ENCODE measurements around the gene ZNF84.

The ZNF84 gene

DNA sequence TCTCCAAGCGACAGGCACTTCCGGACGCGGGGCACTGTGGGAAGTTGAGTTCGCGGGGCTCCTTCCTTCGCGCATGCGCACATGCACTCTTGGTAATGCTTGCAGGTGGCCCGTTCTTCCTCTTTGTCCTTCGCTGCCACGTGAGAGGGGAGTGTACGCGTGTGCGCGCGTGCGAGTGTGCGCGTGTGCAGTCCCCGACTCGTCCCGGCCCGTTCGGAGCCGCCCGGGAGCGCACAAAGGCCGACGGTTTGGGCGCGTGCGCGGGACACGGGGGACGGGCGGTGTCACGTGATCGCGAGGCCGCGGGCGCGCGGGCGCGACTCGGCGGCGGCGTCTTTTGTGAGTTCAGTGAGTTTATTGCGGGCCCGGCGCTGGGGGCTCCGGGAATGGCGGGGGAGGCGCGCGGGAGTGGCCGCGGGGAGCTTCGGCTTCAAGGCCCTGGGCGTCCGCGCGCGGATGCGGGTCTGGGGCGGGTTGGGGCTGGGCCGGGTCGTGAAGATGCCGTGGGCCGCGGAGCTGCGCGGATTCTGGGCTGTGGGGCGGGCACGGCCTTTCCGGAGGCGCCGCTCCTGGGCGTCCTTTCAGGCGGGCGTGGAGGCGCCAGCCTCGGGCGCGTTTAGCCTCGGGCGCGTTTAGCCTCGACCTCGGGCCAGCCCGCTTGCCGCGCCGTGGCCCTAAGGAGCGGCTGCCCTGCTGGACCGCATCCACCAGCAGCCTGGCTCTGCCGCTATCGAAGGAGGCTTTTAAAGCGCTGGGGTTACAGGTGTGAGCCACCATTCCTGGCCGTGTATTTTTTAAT lies at the start of gene ZNF84:
TSS of gene ZNF84 (plus strand) at position 303 of the 799 bp plus-strand sequence. CDS start 3,959 bp downstream, outside the sequence.
- DNase-seq: peak; percentile 100

DNA sequence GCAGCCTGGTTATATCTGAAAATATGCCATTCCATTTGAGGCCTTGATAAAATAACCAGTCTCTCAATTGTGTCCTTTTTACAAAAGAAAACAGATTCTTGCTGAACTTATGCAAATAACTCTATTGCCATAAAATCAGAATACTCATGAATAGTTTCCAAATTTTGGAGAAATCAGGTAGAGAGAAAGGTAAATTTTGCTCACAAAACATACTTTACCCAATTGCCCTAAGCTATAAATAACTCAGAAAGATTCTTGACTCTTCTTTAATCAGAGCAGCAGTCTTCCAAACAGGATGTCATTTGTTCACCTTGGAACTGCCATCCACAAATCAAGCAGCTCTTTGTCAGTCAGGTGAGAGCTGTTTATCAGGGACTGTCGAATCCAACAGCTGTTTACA lies 38.6 kb upstream of the ZNF84 start:
- no peak for DNase-seq

DNA sequence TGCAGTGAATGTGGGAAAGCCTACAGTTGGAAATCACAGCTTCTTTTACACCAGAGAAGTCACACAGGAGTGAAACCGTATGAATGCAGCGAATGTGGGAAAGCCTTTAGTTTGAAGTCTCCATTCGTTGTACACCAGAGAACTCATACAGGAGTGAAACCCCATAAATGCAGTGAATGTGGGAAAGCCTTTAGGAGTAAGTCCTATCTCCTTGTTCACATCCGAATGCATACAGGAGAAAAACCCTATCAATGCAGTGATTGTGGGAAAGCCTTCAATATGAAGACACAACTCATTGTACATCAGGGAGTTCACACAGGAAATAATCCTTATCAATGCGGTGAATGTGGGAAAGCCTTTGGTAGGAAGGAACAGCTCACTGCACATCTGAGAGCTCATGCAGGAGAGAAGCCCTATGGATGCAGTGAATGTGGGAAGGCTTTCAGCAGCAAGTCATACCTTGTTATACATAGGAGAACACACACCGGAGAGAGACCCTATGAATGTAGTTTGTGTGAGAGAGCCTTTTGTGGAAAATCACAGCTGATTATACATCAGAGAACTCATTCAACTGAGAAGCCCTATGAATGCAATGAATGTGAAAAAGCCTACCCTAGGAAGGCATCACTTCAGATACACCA lies 26.5 kb upstream of the ZNF84 start:
- no peak for DNase-seq

DNA sequence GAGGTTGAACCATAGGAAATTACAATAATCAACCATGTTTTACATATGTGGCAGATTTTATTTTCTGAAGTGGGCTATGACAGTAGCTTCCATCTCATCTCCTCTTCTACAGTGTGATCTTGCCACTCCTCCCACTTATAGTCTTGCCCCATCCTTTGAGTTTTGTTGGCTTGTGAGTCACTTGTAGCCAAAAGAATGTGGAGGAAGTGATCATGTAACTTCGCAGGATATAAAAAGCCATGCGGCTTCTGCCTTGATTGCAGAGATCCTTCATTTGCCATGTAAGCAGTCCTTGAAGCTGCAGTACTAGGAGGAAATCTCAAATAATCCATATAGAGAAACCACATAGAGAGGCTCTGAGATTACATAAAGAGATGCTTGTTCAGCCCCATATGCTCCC lies 13.7 kb upstream of the ZNF84 start:
- no peak for DNase-seq

DNA sequence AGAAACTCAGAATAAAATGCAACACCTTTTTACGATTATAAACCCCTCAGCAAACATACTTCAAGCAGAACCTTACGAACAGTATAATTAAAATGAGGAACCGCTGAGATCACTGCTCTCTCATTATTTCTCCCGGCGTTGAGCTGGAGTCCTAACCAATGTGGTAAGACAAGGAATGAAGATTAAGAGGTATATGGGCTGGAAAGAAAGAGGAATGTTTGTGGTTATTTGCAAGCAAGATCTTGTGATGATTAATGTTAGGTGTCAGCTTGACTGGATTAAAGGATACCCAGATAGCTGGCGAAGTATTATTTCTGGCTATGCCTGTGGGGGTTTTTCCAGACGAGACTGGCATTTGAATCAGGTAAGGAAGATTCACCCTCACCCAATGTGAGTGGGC lies 10.3 kb upstream of the ZNF84 start:
- DNase-seq: no peak

DNA sequence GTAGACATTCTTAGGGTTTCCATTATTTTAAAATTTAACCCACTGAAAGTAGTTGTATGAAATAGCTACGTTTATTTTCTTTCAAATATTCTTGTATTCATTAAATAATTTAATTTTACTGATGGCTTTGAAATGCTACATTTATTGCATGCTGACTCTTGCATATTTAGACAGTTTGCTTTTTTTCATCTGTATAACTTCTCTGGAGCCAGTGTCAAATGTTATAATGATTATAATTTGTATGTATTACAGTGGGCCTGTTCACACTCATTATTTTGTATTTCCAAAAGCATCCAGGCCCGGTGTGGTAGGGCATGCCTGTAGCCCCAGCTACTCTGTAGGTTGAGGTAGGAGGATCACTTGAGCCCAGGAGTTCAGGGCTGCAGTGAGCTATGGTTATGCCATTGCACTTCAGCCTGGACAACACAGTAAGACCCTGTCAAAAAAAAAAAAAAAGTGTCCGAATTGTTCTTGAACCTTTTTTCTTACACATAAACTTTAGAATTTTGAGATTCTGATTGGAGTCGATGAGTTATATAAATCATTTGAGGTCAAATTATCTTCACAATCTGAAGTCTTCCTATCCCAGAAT lies 905 bp downstream of the ZNF84 start:
- DNase-seq: no peak

DNA sequence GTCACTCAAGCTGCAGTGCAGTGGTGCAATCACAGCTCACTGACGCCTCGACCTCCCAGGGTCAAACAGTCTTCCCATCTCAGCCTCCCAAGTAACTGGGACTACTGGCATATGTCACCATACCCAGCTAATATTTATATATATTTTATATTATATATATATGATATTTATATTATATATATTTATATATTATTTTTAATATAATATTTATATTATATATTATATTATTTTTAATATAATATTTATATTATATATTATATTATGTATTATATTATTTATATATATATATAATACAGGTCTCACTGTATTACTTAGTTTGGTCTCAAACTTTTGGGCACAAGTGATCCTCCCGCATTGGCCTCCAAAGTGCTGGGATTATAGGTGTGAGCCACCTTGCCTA lies 9.4 kb downstream of the ZNF84 start:
- DNase-seq: no peak

DNA sequence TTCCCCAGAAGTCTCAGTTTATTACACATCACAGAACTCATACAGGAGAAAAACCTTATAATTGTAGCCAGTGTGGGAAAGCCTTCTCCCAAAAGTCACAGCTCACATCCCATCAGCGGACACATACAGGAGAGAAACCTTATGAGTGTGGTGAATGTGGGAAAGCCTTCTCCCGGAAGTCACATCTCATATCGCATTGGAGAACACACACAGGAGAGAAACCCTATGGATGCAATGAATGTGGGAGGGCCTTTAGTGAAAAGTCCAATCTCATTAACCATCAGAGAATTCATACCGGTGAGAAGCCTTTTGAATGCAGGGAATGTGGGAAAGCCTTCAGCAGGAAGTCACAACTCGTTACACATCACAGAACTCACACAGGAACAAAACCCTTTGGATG lies 20.1 kb downstream of the ZNF84 start:
- DNase-seq: no peak

DNA sequence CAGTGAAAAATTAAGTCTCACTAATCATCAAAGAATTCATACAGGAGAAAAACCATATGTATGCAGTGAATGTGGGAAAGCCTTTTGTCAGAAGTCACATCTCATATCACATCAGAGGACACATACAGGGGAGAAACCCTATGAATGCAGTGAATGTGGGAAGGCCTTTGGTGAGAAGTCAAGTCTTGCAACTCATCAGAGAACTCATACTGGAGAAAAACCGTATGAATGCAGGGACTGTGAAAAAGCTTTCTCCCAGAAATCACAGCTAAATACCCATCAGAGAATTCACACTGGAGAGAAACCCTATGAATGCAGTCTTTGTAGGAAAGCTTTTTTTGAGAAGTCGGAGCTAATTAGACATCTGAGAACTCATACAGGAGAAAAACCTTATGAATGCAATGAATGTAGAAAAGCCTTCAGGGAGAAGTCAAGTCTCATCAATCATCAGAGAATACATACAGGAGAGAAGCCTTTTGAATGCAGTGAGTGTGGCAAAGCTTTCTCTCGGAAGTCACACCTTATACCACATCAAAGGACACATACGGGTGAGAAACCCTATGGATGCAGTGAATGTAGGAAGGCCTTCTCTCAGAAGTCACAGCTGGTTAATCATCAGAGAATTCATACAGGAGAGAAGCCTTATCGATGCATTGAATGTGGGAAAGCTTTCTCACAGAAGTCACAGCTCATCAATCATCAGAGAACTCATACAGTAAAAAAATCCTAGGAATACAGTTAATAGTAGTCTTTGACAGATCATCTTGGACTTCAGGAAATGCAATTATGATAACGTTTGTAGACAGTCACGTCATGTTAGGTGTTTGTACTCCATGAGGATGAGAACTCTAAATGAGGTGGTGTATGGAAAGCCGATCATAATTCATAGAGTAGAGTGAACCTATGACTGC lies 21.1 kb downstream of the ZNF84 start:
- DNase-seq: no peak

DNA sequence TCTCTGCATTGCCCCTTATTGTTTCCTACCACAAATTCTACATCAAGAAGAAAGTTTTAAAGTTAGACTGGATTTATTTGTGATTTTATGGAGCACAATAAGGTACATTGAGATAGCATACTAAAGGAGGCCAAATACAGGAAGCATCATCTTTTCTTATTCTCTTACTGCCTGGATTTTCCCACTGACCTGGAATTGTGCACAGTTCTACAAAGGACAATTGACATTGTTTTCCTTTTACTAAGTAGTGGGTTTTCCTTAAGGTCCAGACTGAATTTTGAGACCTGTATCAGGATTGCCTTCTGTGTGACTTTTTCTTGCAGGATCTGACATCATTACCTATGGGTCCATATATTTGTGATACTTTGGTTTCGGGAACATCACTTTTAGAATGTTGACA lies 24.6 kb downstream of the ZNF84 start:
- DNase-seq: no peak

DNA sequence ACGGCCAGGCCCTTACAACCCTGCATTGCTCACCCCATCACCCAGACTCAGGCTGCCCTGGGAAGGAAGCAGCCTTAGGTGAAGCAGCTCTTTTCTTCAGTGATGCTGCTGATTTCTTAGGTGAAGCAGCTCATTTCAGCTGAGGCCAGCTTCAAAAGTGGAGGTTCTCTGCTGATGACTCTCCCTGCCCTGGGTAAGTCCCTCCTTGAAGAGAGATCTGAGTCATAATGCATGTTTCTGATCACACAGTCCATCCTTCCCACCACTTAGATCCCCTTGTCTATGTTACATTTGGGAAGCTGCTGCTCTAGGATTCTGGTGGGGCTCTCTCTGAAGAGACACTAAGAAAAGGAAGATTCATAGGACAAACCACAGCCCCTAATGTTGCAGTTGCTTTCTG lies 26.2 kb downstream of the ZNF84 start:
- no peak for DNase-seq

DNA sequence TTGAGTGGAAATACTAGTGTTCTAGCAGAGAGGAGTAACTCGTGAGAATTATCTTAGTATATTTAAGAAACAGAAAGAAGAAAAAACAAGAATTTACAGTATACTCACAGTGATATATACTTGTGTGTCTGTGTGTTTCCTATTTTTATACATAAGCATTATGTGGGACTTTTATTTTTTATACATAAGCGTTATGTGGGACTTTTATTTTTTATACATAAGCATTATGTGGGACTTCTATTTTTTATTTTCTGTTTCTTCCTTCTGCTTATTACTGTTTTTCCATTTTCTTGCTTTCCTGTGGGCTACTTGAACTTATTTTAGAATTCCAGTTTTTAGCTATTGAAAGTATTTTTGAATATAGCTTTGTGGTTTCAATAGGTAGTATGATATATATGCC lies 36.5 kb downstream of the ZNF84 start:
- DNase-seq: no peak

DNA sequence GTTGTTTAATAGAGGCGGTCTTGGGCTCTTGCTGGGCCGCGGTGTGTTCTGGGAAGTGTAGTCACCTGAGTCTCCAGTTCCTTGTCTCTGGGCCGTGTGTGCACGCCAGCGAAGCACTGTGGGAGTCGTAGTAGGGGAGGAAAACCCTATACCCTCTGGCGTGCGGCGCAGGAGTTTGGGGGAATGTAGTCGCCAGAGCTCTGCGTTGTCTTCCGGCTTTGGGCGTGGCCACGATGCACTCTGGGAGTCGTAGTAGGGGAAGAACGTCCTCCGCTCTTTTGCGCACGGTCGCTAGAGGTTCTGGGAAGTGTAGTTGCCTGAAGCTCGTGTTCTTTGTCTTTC lies 42.7 kb downstream of the ZNF84 start:
- peak; percentile 98 for DNase-seq

DNA sequence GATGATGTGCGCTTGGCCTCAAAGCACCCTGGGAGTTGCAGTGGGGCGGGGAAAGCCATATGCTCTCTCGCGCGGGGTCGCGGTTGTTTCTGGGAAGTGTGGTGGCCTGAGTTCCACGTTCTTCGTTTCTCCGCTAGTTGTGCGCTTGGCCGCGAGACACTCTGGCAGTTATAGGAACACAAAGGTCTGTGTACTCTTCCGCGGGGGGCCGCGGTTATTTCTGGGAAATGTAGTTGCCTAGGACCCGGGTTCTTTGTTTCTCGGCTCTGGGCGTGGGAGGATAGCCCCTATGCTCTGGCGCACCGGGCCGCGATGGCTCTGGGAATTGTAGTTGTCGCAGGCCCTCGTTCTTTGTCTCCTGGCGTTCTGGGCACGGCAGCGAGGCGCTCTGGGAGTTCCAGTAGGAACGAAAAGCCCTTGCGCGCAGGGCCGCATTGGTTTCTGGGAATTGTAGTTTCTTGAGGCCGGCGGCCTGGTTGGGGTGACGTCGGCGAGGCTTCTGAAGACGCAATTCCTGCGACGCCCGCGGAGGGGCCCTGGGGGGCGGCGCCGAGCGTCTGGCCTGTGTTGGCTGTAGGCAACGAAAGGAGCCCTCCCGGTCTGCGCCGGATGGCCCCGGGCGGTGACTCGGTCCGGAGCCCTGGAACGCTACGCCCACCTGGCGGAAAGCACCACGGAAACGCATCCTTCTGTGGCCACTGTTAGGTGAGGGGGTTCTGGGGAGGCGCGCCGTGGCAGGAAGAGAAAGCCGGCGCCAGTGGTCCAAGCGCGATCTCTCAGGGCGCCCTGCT lies 43.3 kb downstream of the ZNF84 start, which contains the start of gene ZNF140:
TSS of gene ZNF140 (plus strand) at position 556 of the 791 bp plus-strand sequence. CDS start 398 bp downstream, outside the sequence.
- peak; percentile 96 for DNase-seq

DNA sequence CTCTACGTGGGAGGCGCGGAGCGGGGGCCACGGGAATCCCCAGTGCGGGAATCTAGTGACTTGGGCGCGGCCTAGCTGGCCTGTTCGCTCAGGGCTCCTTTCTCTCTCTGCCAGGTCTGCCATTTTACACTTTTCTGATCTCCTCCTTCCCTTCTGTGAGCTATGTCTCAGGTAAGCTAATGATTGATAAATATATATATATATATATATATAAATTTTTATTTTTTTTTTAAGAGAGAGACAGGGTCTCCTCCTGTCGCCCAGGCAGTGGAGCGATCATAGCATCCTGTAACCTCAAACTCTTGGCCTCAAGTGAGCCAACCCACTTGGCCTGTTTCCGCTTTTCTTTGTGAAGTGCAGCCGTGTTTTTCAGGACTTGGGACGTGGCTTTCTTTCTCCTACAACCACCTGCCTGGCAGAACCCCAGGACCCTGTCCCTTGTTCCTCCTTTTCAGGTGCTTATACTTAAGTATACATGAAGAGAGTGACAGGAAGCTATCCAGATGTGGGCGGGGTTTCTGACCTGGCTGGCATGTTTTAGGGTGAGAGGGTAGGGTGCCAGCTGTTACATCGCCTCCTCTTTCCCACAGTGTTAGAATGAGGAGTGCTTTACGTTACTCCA lies 44.0 kb downstream of the ZNF84 start:
- DNase-seq: no peak

DNA sequence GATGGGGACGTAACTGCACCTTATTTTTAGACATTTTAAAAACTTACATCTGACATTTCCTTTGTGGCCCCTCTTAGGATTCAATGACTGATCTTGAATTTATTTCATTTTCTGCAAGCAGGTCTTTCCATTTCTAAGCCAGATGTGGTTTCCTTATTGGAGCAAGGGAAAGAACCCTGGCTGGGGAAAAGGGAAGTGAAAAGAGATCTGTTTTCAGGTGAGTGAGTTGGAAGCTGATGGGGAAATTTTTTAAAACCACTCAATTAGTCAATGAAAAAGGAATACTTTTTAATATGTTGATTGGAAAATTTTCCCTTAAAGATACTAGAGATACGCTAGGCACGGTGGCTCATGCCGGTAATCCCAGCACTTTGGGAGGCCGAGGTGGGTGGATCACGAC lies 46.0 kb downstream of the ZNF84 start:
- no peak for DNase-seq

DNA sequence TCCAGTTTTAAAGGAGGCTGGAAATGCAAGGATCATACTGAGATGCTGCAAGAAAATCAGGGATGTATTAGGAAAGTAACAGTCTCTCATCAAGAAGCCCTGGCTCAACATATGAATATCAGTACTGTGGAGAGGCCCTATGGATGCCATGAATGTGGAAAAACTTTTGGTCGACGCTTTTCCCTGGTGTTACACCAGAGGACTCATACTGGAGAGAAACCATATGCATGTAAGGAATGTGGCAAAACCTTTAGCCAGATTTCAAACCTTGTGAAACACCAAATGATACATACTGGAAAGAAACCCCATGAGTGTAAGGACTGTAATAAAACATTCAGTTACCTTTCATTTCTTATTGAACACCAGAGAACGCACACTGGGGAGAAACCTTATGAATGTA lies 68.3 kb downstream of the ZNF84 start:
- DNase-seq: no peak

DNA sequence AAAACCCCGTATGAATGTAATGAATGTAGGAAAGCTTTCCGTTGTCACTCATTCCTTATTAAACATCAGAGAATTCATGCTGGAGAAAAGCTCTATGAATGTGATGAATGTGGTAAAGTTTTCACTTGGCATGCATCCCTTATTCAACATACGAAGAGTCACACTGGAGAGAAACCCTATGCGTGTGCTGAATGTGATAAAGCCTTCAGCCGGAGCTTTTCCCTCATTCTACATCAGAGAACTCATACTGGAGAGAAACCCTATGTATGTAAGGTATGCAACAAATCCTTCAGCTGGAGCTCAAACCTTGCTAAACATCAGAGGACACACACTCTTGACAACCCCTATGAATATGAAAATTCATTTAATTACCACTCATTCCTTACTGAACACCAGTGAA lies 68.9 kb downstream of the ZNF84 start:
- peak; percentile 9 for DNase-seq

DNA sequence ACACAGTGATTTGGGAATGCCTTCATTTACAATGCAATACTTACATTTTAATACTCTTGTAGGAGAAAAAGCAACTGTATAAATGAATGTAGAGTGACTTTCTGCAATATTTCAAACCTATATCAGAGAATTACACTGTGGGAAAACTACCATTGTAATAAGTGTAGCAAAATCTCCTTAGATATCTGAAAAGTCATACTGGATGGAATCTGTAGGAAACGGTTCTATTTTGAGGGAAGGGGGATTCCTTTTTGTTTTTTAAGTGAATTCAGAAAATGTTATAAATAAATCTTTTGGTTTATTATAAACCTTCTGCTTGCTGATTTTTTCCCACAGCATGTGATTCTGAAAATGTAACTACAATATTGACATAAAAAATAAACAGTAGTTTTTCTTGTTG lies 69.8 kb downstream of the ZNF84 start:
- no peak for DNase-seq

DNA sequence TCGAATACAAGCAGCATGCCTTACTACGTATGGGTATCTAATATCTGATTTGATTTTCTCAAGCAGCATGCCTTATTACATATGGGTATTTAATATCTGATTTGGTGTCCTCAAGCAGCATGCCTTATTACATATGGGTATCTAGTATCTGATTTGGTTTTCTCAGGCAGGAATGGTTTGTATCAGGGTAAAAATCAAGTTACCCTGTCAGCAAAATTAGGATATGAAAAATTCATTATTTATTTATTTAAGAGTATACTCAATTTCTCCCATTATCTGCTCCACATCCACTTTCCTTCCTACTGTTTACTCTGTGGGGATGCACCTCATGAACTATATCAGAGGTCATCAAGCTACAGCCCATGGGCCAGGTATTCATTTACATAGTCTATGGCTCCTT lies 70.8 kb downstream of the ZNF84 start:
- DNase-seq: no peak
